HepG2 (cell line): ENCODE measurements around the gene AKNA. TPM values are rescaled to one million over a fixed set of nuclear protein-coding genes. Genes with fewer than 3 reads are reported as not detected.

Experiments
- GMEB2 ChIP-seq: IDR thresholded peaks from 2 replicates; pipeline ENCODE4 v1.6.1; 2016; ENCODE audit warnings: missing biosample characterization, missing genetic modification reagents, low read depth
- MEIS1 ChIP-seq: sonication (generic); formaldehyde crosslinking; IDR thresholded peaks from 2 replicates; pipeline ENCODE4 v1.9.0; 2021; ENCODE audit warnings: mild to moderate bottlenecking, missing genetic modification reagents, moderate library complexity, borderline replicate concordance
- MTA1 ChIP-seq: sonication (generic); formaldehyde crosslinking; IDR thresholded peaks from 2 replicates; pipeline ENCODE4 v1.4.0; 2020; ENCODE audit warnings: missing genetic modification reagents, mild to moderate bottlenecking, borderline replicate concordance
- SSRP1 ChIP-seq: IDR thresholded peaks from 2 replicates; pipeline ENCODE4 v1.6.1; 2016; ENCODE audit warnings: control low read depth
- TEF ChIP-seq: sonication (generic); formaldehyde crosslinking; IDR thresholded peaks from 2 replicates; pipeline ENCODE4 v1.5.0; 2020; ENCODE audit warnings: missing genetic modification reagents
- YEATS2 ChIP-seq: sonication (generic); formaldehyde crosslinking; IDR thresholded peaks from 2 replicates; pipeline ENCODE4 v1.4.0; 2020; ENCODE audit warnings: missing genetic modification reagents, borderline replicate concordance
- ZKSCAN1 ChIP-seq: fragments of 150-350 bp; IDR thresholded peaks from 2 replicates; pipeline ENCODE4 v1.6.1; 2014; ENCODE audit warnings: low read length
- ZNF563 ChIP-seq: sonication (generic); formaldehyde crosslinking; IDR thresholded peaks from 2 replicates; pipeline ENCODE4 v1.8.0; 2022; ENCODE audit warnings: mild to moderate bottlenecking, moderate library complexity, missing genetic modification reagents
- polyA plus RNA-seq, 8 experiments: library from polyadenylated mRNA; depleted of rRNA in 3 of 8; stranded (reverse) in 7 of 8; unstranded in 1 of 8; fragments of >200 nt; fragmentation: Illumina TruSeq in 4 of 8; extraction: Trizol in 4 of 8; gene quantifications; 2 replicates each; pipeline versions ENCODE4 v1.2.1 to v1.2.3, GENCODE V29; 2011 to 2016; ENCODE audit warnings: low read depth in 4 of 8, missing spikeins in 1 of 8, mixed read lengths in 1 of 8; ENCODE audit not compliant: insufficient read depth in 1 of 8
- total RNA-seq, 5 experiments: library from RNA; depleted of rRNA; stranded (reverse); fragments of >200 nt; fragmentation: Illumina TruSeq; extraction: Trizol; gene quantifications; 2 replicates each; pipeline ENCODE4 v1.2.3, GENCODE V29; 2016; ENCODE audit warnings: low read depth in 1 of 5
- TF ChIP-seq, protein P1 (sequence below): fragments of 450-650 bp; IDR thresholded peaks from 2 replicates; pipeline ENCODE4 v1.6.1; 2017
- TF ChIP-seq, protein P2 (sequence below): sonication (generic); formaldehyde crosslinking; IDR thresholded peaks from 2 replicates; pipeline ENCODE4 v1.4.0; 2020; ENCODE audit warnings: missing genetic modification reagents
- TF ChIP-seq, protein P3 (sequence below): sonication (generic); formaldehyde crosslinking; IDR thresholded peaks from 2 replicates; pipeline ENCODE4 v1.4.0; 2020; ENCODE audit warnings: missing genetic modification reagents

Gene AKNA
- total and polyA plus RNA-seq, 2 of the 13 experiments (the other 11 are each of a cell fraction or from before 2014, with no cell fraction given), result 3.0 to 3.1 TPM

GRCh38 chr9:114397848-114398605 lies 10.2 kb upstream of the AKNA start (continued):
- TF ChIP-seq MTA1 (CRISPR knock-in tag) (no peak), YEATS2 (CRISPR knock-in tag) (no peak), TEF (CRISPR knock-in tag) (no peak), ZNF563 (CRISPR knock-in tag) (no peak), SSRP1 (no peak), GMEB2 (CRISPR knock-in tag) (no peak), MEIS1 (CRISPR knock-in tag) (no peak), ZKSCAN1 (no peak)
- TF ChIP-seq, protein P1, sequence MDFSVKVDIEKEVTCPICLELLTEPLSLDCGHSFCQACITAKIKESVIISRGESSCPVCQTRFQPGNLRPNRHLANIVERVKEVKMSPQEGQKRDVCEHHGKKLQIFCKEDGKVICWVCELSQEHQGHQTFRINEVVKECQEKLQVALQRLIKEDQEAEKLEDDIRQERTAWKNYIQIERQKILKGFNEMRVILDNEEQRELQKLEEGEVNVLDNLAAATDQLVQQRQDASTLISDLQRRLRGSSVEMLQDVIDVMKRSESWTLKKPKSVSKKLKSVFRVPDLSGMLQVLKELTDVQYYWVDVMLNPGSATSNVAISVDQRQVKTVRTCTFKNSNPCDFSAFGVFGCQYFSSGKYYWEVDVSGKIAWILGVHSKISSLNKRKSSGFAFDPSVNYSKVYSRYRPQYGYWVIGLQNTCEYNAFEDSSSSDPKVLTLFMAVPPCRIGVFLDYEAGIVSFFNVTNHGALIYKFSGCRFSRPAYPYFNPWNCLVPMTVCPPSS, result no peak
- TF ChIP-seq, protein P2, sequence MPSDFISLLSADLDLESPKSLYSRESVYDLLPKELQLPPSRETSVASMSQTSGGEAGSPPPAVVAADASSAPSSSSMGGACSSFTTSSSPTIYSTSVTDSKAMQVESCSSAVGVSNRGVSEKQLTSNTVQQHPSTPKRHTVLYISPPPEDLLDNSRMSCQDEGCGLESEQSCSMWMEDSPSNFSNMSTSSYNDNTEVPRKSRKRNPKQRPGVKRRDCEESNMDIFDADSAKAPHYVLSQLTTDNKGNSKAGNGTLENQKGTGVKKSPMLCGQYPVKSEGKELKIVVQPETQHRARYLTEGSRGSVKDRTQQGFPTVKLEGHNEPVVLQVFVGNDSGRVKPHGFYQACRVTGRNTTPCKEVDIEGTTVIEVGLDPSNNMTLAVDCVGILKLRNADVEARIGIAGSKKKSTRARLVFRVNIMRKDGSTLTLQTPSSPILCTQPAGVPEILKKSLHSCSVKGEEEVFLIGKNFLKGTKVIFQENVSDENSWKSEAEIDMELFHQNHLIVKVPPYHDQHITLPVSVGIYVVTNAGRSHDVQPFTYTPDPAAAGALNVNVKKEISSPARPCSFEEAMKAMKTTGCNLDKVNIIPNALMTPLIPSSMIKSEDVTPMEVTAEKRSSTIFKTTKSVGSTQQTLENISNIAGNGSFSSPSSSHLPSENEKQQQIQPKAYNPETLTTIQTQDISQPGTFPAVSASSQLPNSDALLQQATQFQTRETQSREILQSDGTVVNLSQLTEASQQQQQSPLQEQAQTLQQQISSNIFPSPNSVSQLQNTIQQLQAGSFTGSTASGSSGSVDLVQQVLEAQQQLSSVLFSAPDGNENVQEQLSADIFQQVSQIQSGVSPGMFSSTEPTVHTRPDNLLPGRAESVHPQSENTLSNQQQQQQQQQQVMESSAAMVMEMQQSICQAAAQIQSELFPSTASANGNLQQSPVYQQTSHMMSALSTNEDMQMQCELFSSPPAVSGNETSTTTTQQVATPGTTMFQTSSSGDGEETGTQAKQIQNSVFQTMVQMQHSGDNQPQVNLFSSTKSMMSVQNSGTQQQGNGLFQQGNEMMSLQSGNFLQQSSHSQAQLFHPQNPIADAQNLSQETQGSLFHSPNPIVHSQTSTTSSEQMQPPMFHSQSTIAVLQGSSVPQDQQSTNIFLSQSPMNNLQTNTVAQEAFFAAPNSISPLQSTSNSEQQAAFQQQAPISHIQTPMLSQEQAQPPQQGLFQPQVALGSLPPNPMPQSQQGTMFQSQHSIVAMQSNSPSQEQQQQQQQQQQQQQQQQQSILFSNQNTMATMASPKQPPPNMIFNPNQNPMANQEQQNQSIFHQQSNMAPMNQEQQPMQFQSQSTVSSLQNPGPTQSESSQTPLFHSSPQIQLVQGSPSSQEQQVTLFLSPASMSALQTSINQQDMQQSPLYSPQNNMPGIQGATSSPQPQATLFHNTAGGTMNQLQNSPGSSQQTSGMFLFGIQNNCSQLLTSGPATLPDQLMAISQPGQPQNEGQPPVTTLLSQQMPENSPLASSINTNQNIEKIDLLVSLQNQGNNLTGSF (CRISPR knock-in tag), result no peak
- TF ChIP-seq, protein P3, sequence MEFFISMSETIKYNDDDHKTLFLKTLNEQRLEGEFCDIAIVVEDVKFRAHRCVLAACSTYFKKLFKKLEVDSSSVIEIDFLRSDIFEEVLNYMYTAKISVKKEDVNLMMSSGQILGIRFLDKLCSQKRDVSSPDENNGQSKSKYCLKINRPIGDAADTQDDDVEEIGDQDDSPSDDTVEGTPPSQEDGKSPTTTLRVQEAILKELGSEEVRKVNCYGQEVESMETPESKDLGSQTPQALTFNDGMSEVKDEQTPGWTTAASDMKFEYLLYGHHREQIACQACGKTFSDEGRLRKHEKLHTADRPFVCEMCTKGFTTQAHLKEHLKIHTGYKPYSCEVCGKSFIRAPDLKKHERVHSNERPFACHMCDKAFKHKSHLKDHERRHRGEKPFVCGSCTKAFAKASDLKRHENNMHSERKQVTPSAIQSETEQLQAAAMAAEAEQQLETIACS (CRISPR knock-in tag), result no peak
